HEK293 (cell line): ENCODE results near the gene GNAI2.

Experiments
- EGR2 ChIP-seq: fragments of 450-650 bp; formaldehyde crosslinking; IDR thresholded peaks from 2 replicates; pipeline ENCODE4 v1.5.1; 2016; ENCODE audit warnings: low read depth, missing biosample characterization, missing genetic modification characterization
- GLI4 ChIP-seq: fragments of 450-650 bp; formaldehyde crosslinking; IDR thresholded peaks from 2 replicates; pipeline ENCODE4 v1.5.1; 2016; ENCODE audit warnings: missing biosample characterization, missing genetic modification characterization
- GLIS2 ChIP-seq: fragments of 450-650 bp; formaldehyde crosslinking; IDR thresholded peaks from 2 replicates; pipeline ENCODE4 v1.5.1; 2016; ENCODE audit warnings: missing biosample characterization, missing genetic modification characterization
- HIC1 ChIP-seq: fragments of 450-650 bp; formaldehyde crosslinking; IDR thresholded peaks from 2 replicates; pipeline ENCODE4 v1.5.1; 2016; ENCODE audit warnings: missing biosample characterization, missing genetic modification characterization
- KLF9 ChIP-seq: fragments of 450-650 bp; formaldehyde crosslinking; IDR thresholded peaks from 2 replicates; pipeline ENCODE4 v1.5.1; 2016; ENCODE audit warnings: missing biosample characterization, missing genetic modification characterization, low read depth
- OSR2 ChIP-seq: fragments of 450-650 bp; formaldehyde crosslinking; IDR thresholded peaks from 2 replicates; pipeline ENCODE4 v1.5.1; 2016; ENCODE audit warnings: missing biosample characterization, missing genetic modification characterization
- SALL2 ChIP-seq: fragments of 450-650 bp; formaldehyde crosslinking; IDR thresholded peaks from 2 replicates; pipeline ENCODE4 v1.5.0; 2017; ENCODE audit warnings: missing biosample characterization, mild to moderate bottlenecking, missing genetic modification characterization, borderline replicate concordance
- SETDB1 ChIP-seq: IDR thresholded peaks from one replicate; pipeline ENCODE4 v1.6.1; 2017; ENCODE audit warnings: mild to moderate bottlenecking, low read length, moderate library complexity, mixed read lengths; ENCODE audit not compliant: insufficient read length
- TSHZ1 ChIP-seq: fragments of 450-650 bp; formaldehyde crosslinking; IDR thresholded peaks from 2 replicates; pipeline ENCODE4 v1.5.1; 2016; ENCODE audit warnings: missing biosample characterization, missing genetic modification characterization, borderline replicate concordance
- ZFHX2 ChIP-seq: fragments of 450-650 bp; formaldehyde crosslinking; conservative IDR thresholded peaks from 2 replicates; pipeline ENCODE4 v1.5.1; 2016; ENCODE audit warnings: missing biosample characterization, missing genetic modification characterization
- ZFP37 ChIP-seq: fragments of 450-650 bp; formaldehyde crosslinking; IDR thresholded peaks from 2 replicates; pipeline ENCODE4 v1.5.1; 2016; ENCODE audit warnings: missing biosample characterization, missing genetic modification characterization
- ZIC2 ChIP-seq: fragments of 450-650 bp; formaldehyde crosslinking; IDR thresholded peaks from 2 replicates; pipeline ENCODE4 v1.5.1; 2016; ENCODE audit warnings: missing biosample characterization, missing genetic modification characterization
- ZNF292 ChIP-seq: fragments of 450-650 bp; formaldehyde crosslinking; IDR thresholded peaks from 2 replicates; pipeline ENCODE4 v1.5.1; 2016; ENCODE audit warnings: low read depth, missing biosample characterization, missing genetic modification characterization, borderline replicate concordance
- ZNF341 ChIP-seq: fragments of 450-650 bp; formaldehyde crosslinking; IDR thresholded peaks from 2 replicates; pipeline ENCODE4; 2016; ENCODE audit warnings: low read depth, missing biosample characterization, missing genetic modification characterization
- ZNF610 ChIP-seq: fragments of 450-650 bp; formaldehyde crosslinking; IDR thresholded peaks from 2 replicates; pipeline ENCODE4 v1.5.1; 2016; ENCODE audit warnings: missing biosample characterization, missing genetic modification characterization, borderline replicate concordance
- TF ChIP-seq, protein P1 (sequence below): fragments of 450-650 bp; formaldehyde crosslinking; IDR thresholded peaks from 2 replicates; pipeline ENCODE4 v1.5.1; 2016; ENCODE audit warnings: missing biosample characterization, missing genetic modification characterization
- TF ChIP-seq, protein P2 (sequence below): fragments of 450-650 bp; formaldehyde crosslinking; IDR thresholded peaks from 2 replicates; pipeline ENCODE4 v1.5.1; 2016; ENCODE audit warnings: missing biosample characterization, missing genetic modification characterization
- TF ChIP-seq, protein P3 (sequence below): fragments of 450-650 bp; formaldehyde crosslinking; IDR thresholded peaks from 2 replicates; pipeline ENCODE4 v1.5.1; 2016; ENCODE audit warnings: missing biosample characterization, missing genetic modification characterization
- TF ChIP-seq, protein P4 (sequence below): IDR thresholded peaks from 2 replicates; pipeline ENCODE4 v1.6.1; 2011; ENCODE audit warnings: mild to moderate bottlenecking, low read depth, low read length, borderline replicate concordance

The GNAI2 gene

GRCh38 chr3:50246517-50246954 lies 10.5 kb downstream of the GNAI2 start (continued):
- TF ChIP-seq HIC1 (tag by site-specific recombination): 0 out of 2 replicates have a peak, but pooled peaks have one; percentile 24
- peak; percentile 90 for TF ChIP-seq EGR2 (tag by site-specific recombination)
- TF ChIP-seq ZFHX2 (tag by site-specific recombination): peak; percentile 94
- TF ChIP-seq, protein P1, sequence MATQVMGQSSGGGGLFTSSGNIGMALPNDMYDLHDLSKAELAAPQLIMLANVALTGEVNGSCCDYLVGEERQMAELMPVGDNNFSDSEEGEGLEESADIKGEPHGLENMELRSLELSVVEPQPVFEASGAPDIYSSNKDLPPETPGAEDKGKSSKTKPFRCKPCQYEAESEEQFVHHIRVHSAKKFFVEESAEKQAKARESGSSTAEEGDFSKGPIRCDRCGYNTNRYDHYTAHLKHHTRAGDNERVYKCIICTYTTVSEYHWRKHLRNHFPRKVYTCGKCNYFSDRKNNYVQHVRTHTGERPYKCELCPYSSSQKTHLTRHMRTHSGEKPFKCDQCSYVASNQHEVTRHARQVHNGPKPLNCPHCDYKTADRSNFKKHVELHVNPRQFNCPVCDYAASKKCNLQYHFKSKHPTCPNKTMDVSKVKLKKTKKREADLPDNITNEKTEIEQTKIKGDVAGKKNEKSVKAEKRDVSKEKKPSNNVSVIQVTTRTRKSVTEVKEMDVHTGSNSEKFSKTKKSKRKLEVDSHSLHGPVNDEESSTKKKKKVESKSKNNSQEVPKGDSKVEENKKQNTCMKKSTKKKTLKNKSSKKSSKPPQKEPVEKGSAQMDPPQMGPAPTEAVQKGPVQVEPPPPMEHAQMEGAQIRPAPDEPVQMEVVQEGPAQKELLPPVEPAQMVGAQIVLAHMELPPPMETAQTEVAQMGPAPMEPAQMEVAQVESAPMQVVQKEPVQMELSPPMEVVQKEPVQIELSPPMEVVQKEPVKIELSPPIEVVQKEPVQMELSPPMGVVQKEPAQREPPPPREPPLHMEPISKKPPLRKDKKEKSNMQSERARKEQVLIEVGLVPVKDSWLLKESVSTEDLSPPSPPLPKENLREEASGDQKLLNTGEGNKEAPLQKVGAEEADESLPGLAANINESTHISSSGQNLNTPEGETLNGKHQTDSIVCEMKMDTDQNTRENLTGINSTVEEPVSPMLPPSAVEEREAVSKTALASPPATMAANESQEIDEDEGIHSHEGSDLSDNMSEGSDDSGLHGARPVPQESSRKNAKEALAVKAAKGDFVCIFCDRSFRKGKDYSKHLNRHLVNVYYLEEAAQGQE (tag by site-specific recombination): no peak
- no peak for TF ChIP-seq ZNF610 (tag by site-specific recombination)
- no peak for TF ChIP-seq TSHZ1 (tag by site-specific recombination)
- TF ChIP-seq SETDB1: no peak
- TF ChIP-seq ZIC2: peak; percentile 36
- TF ChIP-seq ZNF341 (tag by site-specific recombination): no peak
- TF ChIP-seq GLIS2: 0 out of 2 replicates have a peak, but pooled peaks have one; percentile 44
- TF ChIP-seq ZFP37 (tag by site-specific recombination): no peak
- TF ChIP-seq OSR2 (tag by site-specific recombination): 0 out of 2 replicates have a peak, but pooled peaks have one; percentile 44
- TF ChIP-seq KLF9 (tag by site-specific recombination): peak; percentile 34; the same call in 1 of the 2 replicates
- TF ChIP-seq, protein P2, sequence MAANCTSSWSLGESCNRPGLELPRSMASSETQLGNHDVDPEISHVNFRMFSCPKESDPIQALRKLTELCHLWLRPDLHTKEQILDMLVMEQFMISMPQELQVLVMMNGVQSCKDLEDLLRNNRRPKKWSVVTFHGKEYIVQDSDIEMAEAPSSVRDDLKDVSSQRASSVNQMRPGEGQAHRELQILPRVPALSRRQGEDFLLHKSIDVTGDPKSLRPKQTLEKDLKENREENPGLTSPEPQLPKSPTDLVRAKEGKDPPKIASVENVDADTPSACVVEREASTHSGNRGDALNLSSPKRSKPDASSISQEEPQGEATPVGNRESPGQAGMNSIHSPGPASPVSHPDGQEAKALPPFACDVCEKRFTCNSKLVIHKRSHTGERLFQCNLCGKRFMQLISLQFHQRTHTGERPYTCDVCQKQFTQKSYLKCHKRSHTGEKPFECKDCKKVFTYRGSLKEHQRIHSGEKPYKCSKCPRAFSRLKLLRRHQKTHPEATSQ (tag by site-specific recombination): no peak
- TF ChIP-seq, protein P3, sequence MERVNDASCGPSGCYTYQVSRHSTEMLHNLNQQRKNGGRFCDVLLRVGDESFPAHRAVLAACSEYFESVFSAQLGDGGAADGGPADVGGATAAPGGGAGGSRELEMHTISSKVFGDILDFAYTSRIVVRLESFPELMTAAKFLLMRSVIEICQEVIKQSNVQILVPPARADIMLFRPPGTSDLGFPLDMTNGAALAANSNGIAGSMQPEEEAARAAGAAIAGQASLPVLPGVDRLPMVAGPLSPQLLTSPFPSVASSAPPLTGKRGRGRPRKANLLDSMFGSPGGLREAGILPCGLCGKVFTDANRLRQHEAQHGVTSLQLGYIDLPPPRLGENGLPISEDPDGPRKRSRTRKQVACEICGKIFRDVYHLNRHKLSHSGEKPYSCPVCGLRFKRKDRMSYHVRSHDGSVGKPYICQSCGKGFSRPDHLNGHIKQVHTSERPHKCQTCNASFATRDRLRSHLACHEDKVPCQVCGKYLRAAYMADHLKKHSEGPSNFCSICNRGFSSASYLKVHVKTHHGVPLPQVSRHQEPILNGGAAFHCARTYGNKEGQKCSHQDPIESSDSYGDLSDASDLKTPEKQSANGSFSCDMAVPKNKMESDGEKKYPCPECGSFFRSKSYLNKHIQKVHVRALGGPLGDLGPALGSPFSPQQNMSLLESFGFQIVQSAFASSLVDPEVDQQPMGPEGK (tag by site-specific recombination): 0 out of 2 replicates have a peak, but pooled peaks have one; percentile 4
- TF ChIP-seq, protein P4, sequence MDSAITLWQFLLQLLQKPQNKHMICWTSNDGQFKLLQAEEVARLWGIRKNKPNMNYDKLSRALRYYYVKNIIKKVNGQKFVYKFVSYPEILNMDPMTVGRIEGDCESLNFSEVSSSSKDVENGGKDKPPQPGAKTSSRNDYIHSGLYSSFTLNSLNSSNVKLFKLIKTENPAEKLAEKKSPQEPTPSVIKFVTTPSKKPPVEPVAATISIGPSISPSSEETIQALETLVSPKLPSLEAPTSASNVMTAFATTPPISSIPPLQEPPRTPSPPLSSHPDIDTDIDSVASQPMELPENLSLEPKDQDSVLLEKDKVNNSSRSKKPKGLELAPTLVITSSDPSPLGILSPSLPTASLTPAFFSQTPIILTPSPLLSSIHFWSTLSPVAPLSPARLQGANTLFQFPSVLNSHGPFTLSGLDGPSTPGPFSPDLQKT: no peak
- no peak for TF ChIP-seq ZNF292
- no peak for TF ChIP-seq GLI4 (tag by site-specific recombination)
- TF ChIP-seq SALL2: no peak
- TF ChIP-seq, all 188 proteins: peak for 12
